Measurements from ENCODE around the gene NECTIN2.

The NECTIN2 gene

DNA sequence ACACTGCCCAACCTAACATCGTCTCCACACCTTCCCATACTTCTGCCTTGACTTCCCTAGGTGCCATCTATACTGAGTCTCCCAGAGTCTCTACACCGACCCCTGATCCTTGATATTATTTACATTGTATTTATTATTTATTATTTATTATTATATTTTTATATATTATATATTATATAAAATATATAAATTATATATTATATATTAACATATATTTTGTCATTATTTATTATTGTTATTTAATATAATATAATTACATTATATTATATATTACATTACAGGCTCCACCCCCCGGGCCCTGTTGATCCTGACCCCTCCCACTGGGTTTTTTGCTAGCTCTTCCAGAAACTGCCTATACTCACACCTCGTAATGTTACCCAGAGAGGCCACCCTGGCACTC, 26.6 kb downstream of the NECTIN2 start:
- no peak for TF ChIP-seq EZH2phosphoT487 (conservative IDR thresholded peaks at IDR 0.05; ENCODE audit: low read length)
- TF ChIP-seq, protein P1, sequence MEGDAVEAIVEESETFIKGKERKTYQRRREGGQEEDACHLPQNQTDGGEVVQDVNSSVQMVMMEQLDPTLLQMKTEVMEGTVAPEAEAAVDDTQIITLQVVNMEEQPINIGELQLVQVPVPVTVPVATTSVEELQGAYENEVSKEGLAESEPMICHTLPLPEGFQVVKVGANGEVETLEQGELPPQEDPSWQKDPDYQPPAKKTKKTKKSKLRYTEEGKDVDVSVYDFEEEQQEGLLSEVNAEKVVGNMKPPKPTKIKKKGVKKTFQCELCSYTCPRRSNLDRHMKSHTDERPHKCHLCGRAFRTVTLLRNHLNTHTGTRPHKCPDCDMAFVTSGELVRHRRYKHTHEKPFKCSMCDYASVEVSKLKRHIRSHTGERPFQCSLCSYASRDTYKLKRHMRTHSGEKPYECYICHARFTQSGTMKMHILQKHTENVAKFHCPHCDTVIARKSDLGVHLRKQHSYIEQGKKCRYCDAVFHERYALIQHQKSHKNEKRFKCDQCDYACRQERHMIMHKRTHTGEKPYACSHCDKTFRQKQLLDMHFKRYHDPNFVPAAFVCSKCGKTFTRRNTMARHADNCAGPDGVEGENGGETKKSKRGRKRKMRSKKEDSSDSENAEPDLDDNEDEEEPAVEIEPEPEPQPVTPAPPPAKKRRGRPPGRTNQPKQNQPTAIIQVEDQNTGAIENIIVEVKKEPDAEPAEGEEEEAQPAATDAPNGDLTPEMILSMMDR (IDR thresholded peaks at IDR 0.05; ENCODE audit: insufficient read depth, low read length, poor library complexity, severe bottlenecking), result no peak
- Histone ChIP-seq H3K36me3 (ENCODE audit: low read length) (no peaks in the 10 kb centered on the region), H3K9me3 (ENCODE audit: insufficient read depth, low read length) (no peaks in the 10 kb centered on the region), H3K4me3 (ENCODE audit: insufficient read depth, low read length, poor library complexity, severe bottlenecking) (no peak overlapping the region), H4K20me1 (ENCODE audit: low read depth, low read length) (no peaks in the 10 kb centered on the region), H3K27me3 (ENCODE audit: low read length) (no peaks in the 10 kb centered on the region), H3K27ac (ENCODE audit: low read depth, low read length) (no peak overlapping the region), H2AFZ (ENCODE audit: low read depth, low read length, severe bottlenecking) (no peak overlapping the region), H3F3A (ENCODE audit: insufficient read depth) (no peaks in the 10 kb centered on the region), H3K9ac (ENCODE audit: low read length) (no peak overlapping the region), H3K9me2 (replicated peaks; ENCODE audit: insufficient read depth, low read length) (no peaks in the 10 kb centered on the region), H3K4me2 (ENCODE audit: low read depth, low read length, poor library complexity, severe bottlenecking) (no peak overlapping the region), H3K79me2 (ENCODE audit: insufficient read depth, low read length) (no peaks in the 10 kb centered on the region)

DNA sequence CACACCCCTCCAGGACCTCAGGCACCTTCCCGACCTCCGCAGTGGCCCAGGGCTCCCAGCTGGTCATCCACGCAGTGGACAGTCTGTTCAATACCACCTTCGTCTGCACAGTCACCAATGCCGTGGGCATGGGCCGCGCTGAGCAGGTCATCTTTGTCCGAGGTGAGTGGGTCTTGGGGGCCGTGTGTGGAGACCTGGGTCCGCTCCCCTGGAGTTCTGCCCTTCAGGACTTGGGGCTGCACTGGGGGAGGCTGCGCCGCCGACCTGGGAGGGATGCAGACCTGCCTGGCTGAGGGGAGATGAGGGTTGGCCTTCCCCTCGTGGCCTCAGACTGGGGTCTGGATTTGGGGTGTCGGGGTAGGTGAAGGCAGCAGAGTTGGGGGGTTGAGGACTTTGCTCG, 28.2 kb downstream of the NECTIN2 start:
- no peak overlapping the region for H3K27ac ChIP-seq (ENCODE audit: low read depth, low read length)
- H3F3A ChIP-seq (ENCODE audit: insufficient read depth), result no peaks in the 10 kb centered on the region
- H3K4me3 ChIP-seq (ENCODE audit: insufficient read depth, low read length, poor library complexity, severe bottlenecking), result no peak overlapping the region
- no peak overlapping the region for H2AFZ ChIP-seq (ENCODE audit: low read depth, low read length, severe bottlenecking)
- H3K9me2 ChIP-seq (replicated peaks; ENCODE audit: insufficient read depth, low read length), result no peaks in the 10 kb centered on the region
- H3K27me3 ChIP-seq (ENCODE audit: low read length), result no peaks in the 10 kb centered on the region
- H3K9me3 ChIP-seq (ENCODE audit: insufficient read depth, low read length), result no peaks in the 10 kb centered on the region
- no peak overlapping the region for H3K4me2 ChIP-seq (ENCODE audit: low read depth, low read length, poor library complexity, severe bottlenecking)
- no peaks in the 10 kb centered on the region for H3K36me3 ChIP-seq (ENCODE audit: low read length)
- TF ChIP-seq, protein P1 (IDR thresholded peaks at IDR 0.05; ENCODE audit: insufficient read depth, low read length, poor library complexity, severe bottlenecking), result no peak
- TF ChIP-seq EZH2phosphoT487 (conservative IDR thresholded peaks at IDR 0.05; ENCODE audit: low read length), result no peak
- no peaks in the 10 kb centered on the region for H3K79me2 ChIP-seq (ENCODE audit: insufficient read depth, low read length)
- H4K20me1 ChIP-seq (ENCODE audit: low read depth, low read length), result no peaks in the 10 kb centered on the region
- no peak overlapping the region for H3K9ac ChIP-seq (ENCODE audit: low read length)

DNA sequence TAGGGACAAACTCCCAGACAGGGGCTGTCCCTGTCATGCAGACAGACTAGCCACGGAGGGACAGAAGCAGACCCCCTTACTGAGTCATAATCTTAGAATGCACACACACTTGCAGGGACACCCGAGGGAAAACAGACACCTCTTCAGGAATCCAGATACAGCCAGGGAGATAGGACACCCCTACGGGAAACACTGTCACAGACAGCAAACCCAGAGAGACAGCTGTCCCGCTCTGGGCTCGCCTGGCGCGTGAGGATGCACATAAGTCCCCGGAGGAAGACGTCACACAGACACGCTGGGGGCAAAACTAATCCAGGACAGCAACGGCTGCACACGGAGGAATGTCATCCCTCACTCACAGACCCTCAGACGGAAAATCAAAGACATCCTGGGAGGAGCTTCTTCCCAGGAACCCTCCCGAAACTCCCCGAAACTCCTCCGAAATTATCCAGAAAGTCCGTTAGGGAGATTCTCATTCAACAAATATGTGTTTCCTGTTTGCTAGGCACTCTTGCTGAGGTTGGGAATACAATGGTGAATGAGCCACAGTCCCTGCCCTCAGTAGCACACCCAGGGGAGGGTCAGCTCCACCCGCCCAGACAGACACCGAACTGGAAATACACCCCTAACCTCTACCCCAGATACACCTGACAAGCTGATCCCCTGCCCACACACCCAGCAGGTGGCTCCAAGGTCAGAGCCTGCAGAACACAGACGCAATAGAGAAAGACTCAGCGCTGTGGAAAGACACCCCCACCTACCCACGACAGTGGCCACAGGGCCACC, 29.8 kb downstream of the NECTIN2 start:
- Histone ChIP-seq H3K9me3 (ENCODE audit: insufficient read depth, low read length) (no peaks in the 10 kb centered on the region), H3F3A (ENCODE audit: insufficient read depth) (no peaks in the 10 kb centered on the region), H4K20me1 (ENCODE audit: low read depth, low read length) (no peaks in the 10 kb centered on the region), H3K9me2 (replicated peaks; ENCODE audit: insufficient read depth, low read length) (no peaks in the 10 kb centered on the region), H2AFZ (ENCODE audit: low read depth, low read length, severe bottlenecking) (no peak overlapping the region), H3K36me3 (ENCODE audit: low read length) (no peaks in the 10 kb centered on the region), H3K27me3 (ENCODE audit: low read length) (no peaks in the 10 kb centered on the region), H3K4me3 (ENCODE audit: insufficient read depth, low read length, poor library complexity, severe bottlenecking) (no peak overlapping the region), H3K27ac (ENCODE audit: low read depth, low read length) (no peak overlapping the region), H3K79me2 (ENCODE audit: insufficient read depth, low read length) (no peaks in the 10 kb centered on the region), H3K9ac (ENCODE audit: low read length) (no peak overlapping the region), H3K4me2 (ENCODE audit: low read depth, low read length, poor library complexity, severe bottlenecking) (no peak overlapping the region)
- TF ChIP-seq, protein P1 (IDR thresholded peaks at IDR 0.05; ENCODE audit: insufficient read depth, low read length, poor library complexity, severe bottlenecking), result no peak
- TF ChIP-seq EZH2phosphoT487 (conservative IDR thresholded peaks at IDR 0.05; ENCODE audit: low read length), result no peak

Data from SU-DHL-6 (cell line).